ENCODE results near the gene TVP23C. TPM values are rescaled to one million over a fixed set of nuclear protein-coding genes. Genes with fewer than 3 reads are reported as not detected.

The TVP23C gene
- total and polyA plus RNA-seq, 2 of the 8 experiments (the other 6 are each of a cell fraction or from before 2014, with no cell fraction given): 2.9 to 9.6 TPM

DNA sequence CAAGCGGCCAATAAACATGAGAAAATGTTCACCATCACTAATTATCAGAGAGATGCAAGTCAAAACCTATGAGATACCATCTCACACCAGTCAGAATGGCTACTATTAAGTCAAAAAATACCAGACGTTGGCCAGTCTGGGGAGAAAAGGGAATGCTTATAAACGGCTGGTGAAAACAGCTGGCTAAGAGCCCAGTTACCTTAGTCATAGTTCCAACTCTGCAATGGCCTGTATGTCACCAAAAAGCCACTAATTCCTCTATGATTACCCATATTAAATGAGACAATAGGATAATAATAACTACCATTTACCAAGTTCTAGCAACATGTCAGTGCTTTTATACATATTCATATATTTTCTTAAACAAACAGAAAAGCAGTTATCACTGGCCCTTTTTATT lies 52.9 kb downstream of the TVP23C start:
- ChIA-PET POLR2A (ENCODE audit: partially characterized antibody) (interaction anchor here (0.7 kb wide), 1 partner anchor 29 kb away, joined by 3 read pairs; no protein-coding TSS in a partner anchor), CTCF (ENCODE audit: partially characterized antibody) (interaction anchor here (1.0 to 2.0 kb wide), 3 partner anchors 8 to 247 kb away, joined by 3 to 6 read pairs (median 4); no protein-coding TSS in a partner anchor)
- Histone ChIP-seq H3K79me2 (ENCODE audit: control insufficient read depth in 1 of 2, insufficient read depth in 2 of 2, low read length in 2 of 2) (no peaks in the 10 kb centered on the region), H2BK12ac (ENCODE audit: low read depth, low read length) (no peak overlapping the region), H3K4me3 (ENCODE audit: extremely low read depth in 1 of 4, insufficient read depth in 2 of 4, low read depth in 3 of 4, low read length in 4 of 4) (no peak overlapping the region), H4K20me1 (replicated peaks in 1 of 2; ENCODE audit: control insufficient read depth in 1 of 2, insufficient read depth in 2 of 2, low read length in 2 of 2) (no peaks in the 10 kb centered on the region), H3K4ac (replicated peaks; ENCODE audit: insufficient read length, low read depth, low read length) (no peak overlapping the region), H4K5ac (ENCODE audit: insufficient read length, low read depth, low read length) (no peak overlapping the region), H3K36me3 (ENCODE audit: control insufficient read depth in 2 of 4, insufficient read depth in 4 of 4, low read length in 3 of 4) (peaks cover 0 to 7% (median 1%) of the 10 kb centered on the region in 4 experiments; a peak in 2 of 8 replicates), H3K18ac (ENCODE audit: extremely low read depth, low read length) (no peak overlapping the region), H3K9ac (replicated peaks in 1 of 4; ENCODE audit: extremely low read depth in 1 of 4, low read depth in 3 of 4, low read length in 3 of 4) (no peak overlapping the region), H3K27me3 (replicated peaks in 1 of 4; ENCODE audit: control insufficient read depth in 3 of 4, extremely low read depth in 1 of 4, insufficient read depth in 3 of 4, low read length in 3 of 4) (no peaks in the 10 kb centered on the region), H2BK5ac (ENCODE audit: low read depth, low read length) (no peak overlapping the region), H2AK5ac (ENCODE audit: low read depth, low read length) (no peak overlapping the region), H2BK15ac (ENCODE audit: low read length) (no peak overlapping the region), H3K4me2 (ENCODE audit: insufficient read depth in 1 of 2, low read depth in 2 of 2, low read length in 2 of 2) (no peak overlapping the region), H2BK120ac (replicated peaks; ENCODE audit: low read depth, low read length) (no peak overlapping the region), H3K9me3 (ENCODE audit: insufficient read depth in 2 of 2, low read depth in 1 of 2, low read length in 1 of 2) (no peaks in the 10 kb centered on the region), H2AFZ (ENCODE audit: low read length) (no peak overlapping the region), H3K79me1 (ENCODE audit: low read depth, low read length) (peaks cover 2% of the 10 kb centered on the region; the same call in 1 of the 2 replicates), H3K14ac (ENCODE audit: insufficient read length) (no peak overlapping the region), H3K23me2 (ENCODE audit: low read depth, low read length) (no peaks in the 10 kb centered on the region), H3K4me1 (replicated peaks in 1 of 4; ENCODE audit: control insufficient read depth in 3 of 4, insufficient read depth in 4 of 4, low read length in 3 of 4) (no peaks in the 10 kb centered on the region), H3K27ac (ENCODE audit: low read depth, low read length) (no peak overlapping the region), H3K23ac (ENCODE audit: insufficient read length) (no peak overlapping the region), H3K56ac (replicated peaks; ENCODE audit: insufficient read length, low read depth, low read length) (no peak overlapping the region), H4K91ac (replicated peaks; ENCODE audit: insufficient read length, low read length) (no peak overlapping the region), H4K8ac (ENCODE audit: extremely low read depth, insufficient read depth, low read length) (no peak overlapping the region), H2BK20ac (ENCODE audit: low read length) (no peak overlapping the region)
- TF ChIP-seq JUND (IDR thresholded peaks at IDR 0.05; ENCODE audit: low read length) (no peak), NANOG (IDR thresholded peaks at IDR 0.05; ENCODE audit: insufficient read depth, low read depth, low read length, poor library complexity, severe bottlenecking) (no peak), GTF2F1 (IDR thresholded peaks at IDR 0.05; ENCODE audit: borderline replicate concordance, low read depth, low read length) (no peak)
- DNase-seq (ENCODE audit: low read depth in 1 of 2, low spot score in 2 of 2): no peak
- 78% methylated on average over 3 of the region's 3 CpGs; no CpG with 5 or more reads in 1 of the 2 experiments for WGBS, 2 experiments (ENCODE audit: extremely low coverage in 1 of 2, insufficient coverage in 1 of 2, insufficient read length in 1 of 2, insufficient replicate concordance in 2 of 2, low coverage in 1 of 2, low lambda C conversion rate in 2 of 2, missing lambda C conversion rate in 1 of 2)
- no peak for FAIRE-seq
